Tibial nerve (tissue), 3 donors: ENCODE results near the gene NTSR1.

ENCODE experiments used
- CTCF ChIP-seq, 5 experiments: fragments of 200-600 bp in 3 of 5; fragments of 450-650 bp in 2 of 5; sonication (generic) in 3 of 5; IDR thresholded peaks; one replicate each; pipeline ENCODE4 v1.5.1; 2016 to 2019; ENCODE audit warnings: antibody characterized with exemption in 5 of 5, mild to moderate bottlenecking in 3 of 5, moderate library complexity in 2 of 5
- POLR2A ChIP-seq, 2 donors: fragments of 450-650 bp; IDR thresholded peaks; one replicate each; pipeline ENCODE4 v1.6.1; 2017; ENCODE audit warnings: antibody characterized with exemption in 2 of 2, mild to moderate bottlenecking in 2 of 2, moderate library complexity in 2 of 2

GRCh38 chr20:62692176-62692575 lies 16.5 kb upstream of the NTSR1 start:
- TF ChIP-seq CTCF (IDR thresholded peaks at IDR 0.05) (no peak), POLR2A (IDR thresholded peaks at IDR 0.05) (no peak)
